Fibroblast of pulmonary artery (primary cell): ENCODE data around the gene CNDP2.

Source experiments
- DNase-seq: peaks from one replicate; pipeline ENCODE4 v3.0.0-alpha.2; 2010; ENCODE audit warnings: low read depth
- H3K4me3 ChIP-seq: replicated peaks from 2 replicates; pipeline ENCODE4 v1.5.1; 2011; ENCODE audit warnings: low read depth, mild to moderate bottlenecking, control low read depth, low read length, moderate library complexity
- TF ChIP-seq, protein P1 (sequence below): IDR thresholded peaks from 2 replicates; pipeline ENCODE4 v1.5.1; 2011; ENCODE audit warnings: mild to moderate bottlenecking, control low read depth, low read length, inconsistent platforms; ENCODE audit errors: missing control alignments

The CNDP2 gene

DNA sequence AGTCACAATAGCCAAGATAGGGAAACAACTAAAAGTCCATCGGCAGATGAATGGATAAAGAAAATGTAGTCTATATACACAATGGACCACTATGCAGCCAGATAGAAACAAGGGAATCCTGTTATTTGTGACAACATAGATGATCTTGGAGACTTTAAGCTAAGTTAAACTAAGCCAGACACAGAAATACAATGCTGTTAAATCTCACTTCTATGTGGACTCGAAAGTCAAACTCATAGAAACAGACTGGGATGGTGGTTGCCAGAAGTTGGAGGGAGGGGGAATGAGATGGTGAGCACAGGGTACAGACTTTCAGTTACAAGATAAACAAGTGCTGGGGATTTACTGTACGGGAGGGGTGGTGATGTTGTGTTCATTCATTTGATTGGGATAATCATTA is 32.8 kb downstream of the CNDP2 start:
- TF ChIP-seq, protein P1, sequence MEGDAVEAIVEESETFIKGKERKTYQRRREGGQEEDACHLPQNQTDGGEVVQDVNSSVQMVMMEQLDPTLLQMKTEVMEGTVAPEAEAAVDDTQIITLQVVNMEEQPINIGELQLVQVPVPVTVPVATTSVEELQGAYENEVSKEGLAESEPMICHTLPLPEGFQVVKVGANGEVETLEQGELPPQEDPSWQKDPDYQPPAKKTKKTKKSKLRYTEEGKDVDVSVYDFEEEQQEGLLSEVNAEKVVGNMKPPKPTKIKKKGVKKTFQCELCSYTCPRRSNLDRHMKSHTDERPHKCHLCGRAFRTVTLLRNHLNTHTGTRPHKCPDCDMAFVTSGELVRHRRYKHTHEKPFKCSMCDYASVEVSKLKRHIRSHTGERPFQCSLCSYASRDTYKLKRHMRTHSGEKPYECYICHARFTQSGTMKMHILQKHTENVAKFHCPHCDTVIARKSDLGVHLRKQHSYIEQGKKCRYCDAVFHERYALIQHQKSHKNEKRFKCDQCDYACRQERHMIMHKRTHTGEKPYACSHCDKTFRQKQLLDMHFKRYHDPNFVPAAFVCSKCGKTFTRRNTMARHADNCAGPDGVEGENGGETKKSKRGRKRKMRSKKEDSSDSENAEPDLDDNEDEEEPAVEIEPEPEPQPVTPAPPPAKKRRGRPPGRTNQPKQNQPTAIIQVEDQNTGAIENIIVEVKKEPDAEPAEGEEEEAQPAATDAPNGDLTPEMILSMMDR, result no peak
- H3K4me3 ChIP-seq, result no peak overlapping the region
- no peak for DNase-seq

DNA sequence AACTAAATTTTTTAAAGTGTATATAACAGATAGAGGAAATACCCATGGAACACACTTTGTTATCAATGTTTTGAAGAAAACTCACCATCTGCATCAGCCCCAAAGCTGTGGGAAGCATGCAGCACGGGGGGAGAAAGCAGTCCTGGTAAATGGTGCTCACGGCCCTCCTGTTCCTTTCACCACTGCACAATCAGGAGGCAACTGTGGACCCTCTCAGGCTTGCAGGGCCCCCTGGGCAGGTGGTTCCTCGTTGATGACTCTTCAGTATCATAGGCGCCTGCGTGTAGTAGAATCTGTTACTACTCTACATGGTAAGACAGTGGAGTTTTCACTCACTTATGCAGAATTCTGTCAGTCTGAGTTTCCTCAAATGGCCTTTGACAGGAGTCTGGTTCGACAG is 33.2 kb downstream of the CNDP2 start:
- no peak for DNase-seq
- no peak overlapping the region for H3K4me3 ChIP-seq
- TF ChIP-seq, protein P1, result no peak

DNA sequence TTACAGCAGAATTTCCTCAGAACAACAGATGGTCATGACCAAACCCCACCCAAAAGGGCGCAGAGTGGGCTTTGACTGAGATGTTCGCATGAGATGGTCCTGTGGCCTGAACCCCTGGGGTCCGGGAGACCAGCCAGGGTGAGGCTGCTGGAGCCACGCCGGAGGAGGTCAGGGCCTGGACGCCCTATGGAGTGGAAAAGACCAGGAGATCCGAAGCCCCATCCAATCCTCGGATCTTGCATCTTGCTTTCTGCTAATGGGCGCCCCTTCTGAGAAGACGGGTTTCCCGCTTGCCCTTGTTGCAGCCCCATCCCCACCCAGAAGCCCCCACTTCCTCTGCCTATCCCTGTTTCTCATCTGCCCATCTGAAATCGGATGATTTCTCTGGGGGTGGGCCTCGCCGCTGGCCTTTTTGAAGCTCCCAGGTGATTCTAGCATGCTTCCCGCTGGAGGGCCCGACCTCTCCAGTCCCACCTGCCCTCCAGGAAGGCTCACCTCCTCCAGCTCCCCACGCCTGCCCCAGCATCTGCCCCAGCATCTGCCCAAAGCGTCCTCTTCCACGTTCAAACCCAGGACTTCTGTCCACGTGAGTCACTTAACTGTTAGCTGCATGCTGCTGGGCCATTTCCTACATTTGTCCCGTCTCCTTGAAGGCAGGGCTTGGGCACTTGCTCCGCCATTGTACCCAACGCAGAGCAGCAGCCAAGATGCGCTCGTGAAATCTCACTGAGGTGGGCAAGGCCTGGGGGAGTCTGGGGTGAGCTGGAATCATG is 33.8 kb downstream of the CNDP2 start:
- DNase-seq, result no peak
- H3K4me3 ChIP-seq, result no peak overlapping the region
- TF ChIP-seq, protein P1, result no peak

DNA sequence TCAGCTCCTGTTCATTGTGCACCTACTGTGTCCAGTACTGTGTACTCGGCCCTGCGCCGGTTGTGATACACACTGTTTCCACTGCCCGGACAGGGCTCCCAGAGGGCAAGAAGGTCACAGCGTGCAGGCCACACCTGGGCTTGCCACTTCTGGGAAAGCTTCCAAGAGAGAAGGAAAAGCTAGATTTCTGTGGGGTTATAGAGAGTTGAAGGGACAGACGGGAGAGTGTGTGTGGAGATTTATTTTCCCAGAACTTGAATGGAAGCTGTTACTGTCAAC is 34.4 kb downstream of the CNDP2 start:
- no peak overlapping the region for H3K4me3 ChIP-seq
- DNase-seq, result no peak
- TF ChIP-seq, protein P1, result no peak

DNA sequence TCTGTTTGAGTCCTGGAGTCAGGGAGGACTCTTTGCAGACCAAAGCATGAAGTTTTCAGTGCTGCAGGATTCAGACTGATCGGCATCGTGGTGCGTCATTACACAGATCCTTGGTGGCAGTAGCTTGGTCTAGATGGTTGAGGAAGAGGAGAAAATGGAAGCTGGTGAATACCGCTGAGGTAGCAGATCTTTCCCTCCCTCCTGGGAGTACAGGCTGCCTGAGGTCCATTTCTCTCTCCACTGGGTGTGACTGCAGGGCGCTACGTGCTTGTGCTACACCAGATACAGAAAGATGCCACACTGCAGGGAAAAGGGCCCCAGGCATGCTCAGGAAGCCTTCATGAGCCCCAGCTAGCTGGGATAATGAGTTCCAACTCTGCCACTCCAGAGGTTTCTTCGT is 34.9 kb downstream of the CNDP2 start:
- H3K4me3 ChIP-seq, result no peak overlapping the region
- no peak for DNase-seq
- TF ChIP-seq, protein P1, result no peak

DNA sequence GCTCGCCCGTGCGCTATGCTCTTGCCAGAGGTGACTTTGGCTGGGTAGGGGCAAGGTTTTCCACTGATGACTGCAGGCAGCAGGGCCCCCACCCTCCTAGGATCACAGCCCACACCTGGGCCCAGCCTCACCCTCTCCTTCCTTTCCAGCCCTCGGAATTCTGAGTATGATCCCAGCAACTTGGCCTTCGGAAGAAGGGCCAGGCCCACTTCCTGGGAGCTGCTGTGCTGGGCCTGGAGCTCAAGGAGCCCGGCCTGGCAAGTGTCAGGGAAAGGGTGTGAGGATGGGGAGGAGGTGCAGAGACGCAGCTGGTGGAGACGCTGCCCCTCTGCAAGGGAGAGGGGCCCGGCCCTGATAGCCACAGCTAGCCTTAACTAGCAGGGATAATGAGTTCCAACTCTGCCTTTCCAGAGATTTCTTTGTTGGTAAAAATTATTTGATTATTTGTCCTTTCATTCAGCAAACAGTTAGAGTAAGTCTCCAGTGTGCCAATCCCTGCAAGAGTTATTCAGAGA is 36.4 kb downstream of the CNDP2 start:
- TF ChIP-seq, protein P1, result no peak
- H3K4me3 ChIP-seq, result no peak overlapping the region
- DNase-seq, result no peak

DNA sequence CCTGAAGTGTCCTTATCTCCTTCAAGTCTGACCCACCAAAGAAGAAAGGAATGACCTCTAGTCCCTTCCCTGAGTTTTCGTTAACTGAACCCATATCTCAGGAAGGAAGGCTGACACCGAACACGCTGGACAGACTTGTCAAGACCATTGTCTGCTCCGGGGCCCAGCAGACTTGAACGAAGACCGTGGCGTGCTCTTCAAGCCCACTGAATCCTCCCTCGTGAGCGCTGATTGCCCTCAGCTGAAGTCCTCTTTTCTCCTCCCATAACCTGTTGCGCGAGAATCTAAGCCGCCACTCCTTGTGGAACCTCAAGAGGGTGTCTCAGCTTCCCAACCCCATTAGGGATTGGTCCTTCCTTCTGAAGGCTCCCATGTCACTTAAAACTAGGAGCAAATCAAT is 37.5 kb downstream of the CNDP2 start:
- TF ChIP-seq, protein P1, result no peak

More for the DNA sequence above, 37.5 kb downstream of the CNDP2 start:
- H3K4me3 ChIP-seq, result no peak overlapping the region
- no peak for DNase-seq
